Amniotic stem cell (primary cell): ENCODE measurements around the gene VSIG10L.

Source experiments
- DNase-seq: peaks from one replicate; lab custom pipeline; 2025; lab: John Stamatoyannopoulos, UW

The VSIG10L gene

DNA sequence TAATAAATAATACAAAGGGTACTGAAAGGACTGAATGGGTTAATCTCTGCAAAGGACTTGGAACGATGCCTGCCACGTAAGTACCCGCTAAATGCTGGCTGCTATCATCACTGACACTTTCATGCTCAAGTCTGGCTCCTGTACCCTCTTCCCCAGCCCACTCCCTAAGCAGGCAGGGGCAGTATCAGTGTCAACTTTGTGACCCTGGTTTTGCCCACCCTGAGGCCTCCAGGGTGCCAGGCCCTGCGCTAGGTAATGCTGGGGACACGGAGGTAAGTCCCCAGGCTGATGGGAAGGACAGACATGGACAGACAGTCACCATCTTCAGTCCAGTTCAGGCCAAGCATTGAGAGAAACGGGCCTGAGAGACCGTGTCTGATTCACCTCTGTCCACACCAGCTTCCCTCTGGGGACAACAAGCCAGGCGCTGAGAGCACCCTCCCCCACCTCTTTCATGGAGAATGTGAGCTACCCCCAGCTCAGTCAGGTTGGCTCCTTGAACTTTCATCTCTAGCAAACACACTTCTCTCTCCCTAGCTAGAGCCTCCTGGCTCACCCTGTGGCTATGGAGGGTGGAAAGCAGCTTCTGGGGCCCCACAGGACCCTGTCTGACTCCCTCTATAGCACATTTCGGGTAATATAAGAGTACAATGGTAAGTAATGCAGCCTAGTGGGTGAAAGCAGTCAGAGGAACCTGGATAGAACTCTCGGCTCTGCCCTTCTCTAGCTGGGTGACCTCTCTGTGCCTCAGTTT lies 23.4 kb upstream of the VSIG10L start:
- DNase-seq = no peak

DNA sequence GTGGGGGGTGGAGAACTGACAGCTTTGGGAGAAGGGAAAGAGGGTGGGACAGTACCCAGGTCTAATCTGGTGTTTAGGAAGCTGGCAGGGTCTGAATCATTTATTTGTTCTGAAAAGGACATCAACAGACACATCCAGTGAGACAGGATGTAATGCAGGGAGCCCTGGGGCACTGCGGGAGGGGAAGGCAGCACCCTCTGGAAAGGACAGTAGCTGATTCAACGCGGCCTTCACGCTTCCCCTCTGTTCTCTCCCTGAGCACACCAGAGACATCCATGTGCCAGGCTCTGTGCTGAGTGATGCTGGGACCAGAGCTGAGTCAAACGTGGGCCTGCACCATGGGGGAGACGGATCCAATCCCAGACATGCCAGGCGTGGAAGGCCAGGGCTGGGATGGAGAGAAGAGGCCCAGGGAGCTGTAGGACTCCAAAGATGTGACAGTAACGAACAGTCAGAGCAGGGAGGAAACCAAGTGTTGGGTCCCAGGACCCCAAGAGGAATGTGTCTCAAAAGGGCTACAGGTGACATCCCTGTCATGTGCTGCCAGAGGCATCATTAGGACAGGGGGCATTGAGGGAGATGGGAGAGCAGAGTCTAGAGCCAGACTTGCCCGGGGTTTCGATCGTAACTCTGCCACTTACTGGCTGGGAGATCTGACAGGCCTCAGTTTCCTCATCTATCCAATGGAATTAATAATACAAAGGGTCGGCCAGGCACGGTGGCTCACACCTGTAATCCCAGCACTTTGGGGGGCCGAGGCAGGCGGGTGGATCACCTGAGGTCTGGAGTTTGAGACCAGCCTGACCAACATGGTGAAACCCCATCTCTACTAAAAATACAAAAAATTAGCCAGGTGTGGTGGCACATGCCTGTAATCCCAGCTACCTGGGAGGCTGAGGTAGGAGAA lies 22.5 kb upstream of the VSIG10L start:
- DNase-seq = no peak

DNA sequence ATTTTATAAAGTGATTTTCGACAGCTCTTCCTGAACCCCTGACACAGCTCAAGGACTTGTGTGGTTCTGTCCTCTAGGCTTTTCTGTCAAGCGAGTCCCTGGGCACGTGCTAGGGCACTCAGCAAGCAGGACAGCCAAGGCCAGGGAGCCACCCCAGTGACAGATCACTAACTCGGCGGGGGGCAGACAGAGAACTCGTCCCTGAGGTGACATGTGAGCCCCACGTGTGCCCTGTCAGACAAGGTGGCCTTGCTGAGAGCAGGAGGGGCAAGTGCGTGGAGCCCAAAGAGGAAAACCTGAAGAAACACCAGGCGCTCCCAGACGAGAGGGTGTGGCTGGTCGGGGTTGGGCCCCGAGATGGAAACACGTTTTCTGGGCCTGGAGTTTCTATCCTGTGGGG lies 19.3 kb upstream of the VSIG10L start:
- no peak for DNase-seq

DNA sequence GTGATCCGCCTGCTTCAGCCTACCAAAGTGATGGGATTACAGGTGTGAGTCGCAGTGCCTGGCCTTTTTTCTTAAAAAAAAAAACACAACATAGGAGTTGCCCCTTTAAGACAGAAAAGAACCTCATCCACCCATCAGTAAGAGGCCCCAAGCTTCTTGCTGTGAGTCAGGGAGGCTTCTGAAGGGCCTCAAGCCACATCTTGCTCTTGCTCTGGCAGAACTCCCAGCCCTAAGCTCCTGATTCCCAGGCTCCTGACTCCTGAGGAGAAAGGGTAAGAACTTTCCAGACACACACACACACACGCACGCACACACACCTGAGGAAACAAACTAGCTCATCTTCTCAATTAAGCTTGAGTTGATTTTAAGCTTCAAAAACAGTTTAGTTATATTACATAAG lies 17.4 kb upstream of the VSIG10L start:
- DNase-seq = peak; percentile 20

DNA sequence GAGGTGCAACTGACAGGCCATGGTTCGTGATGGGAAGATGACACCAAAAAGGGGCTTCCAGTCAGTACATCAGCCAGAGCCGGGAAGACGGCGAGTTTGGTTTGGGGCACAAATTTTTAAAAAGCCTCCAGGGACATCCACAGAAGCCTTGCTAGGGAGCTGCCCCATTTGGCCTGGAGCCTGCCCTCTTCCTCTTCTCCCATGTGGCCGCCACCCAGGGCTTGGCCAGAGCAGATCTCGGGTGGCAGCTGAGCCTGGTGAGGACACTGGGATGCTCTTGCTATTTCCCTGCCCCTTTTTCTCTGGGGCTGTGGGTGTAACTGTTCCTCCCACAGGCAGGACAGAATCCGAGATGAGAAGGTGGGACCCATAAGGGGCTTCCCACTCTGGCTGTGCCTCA lies 16.0 kb upstream of the VSIG10L start:
- no peak for DNase-seq

DNA sequence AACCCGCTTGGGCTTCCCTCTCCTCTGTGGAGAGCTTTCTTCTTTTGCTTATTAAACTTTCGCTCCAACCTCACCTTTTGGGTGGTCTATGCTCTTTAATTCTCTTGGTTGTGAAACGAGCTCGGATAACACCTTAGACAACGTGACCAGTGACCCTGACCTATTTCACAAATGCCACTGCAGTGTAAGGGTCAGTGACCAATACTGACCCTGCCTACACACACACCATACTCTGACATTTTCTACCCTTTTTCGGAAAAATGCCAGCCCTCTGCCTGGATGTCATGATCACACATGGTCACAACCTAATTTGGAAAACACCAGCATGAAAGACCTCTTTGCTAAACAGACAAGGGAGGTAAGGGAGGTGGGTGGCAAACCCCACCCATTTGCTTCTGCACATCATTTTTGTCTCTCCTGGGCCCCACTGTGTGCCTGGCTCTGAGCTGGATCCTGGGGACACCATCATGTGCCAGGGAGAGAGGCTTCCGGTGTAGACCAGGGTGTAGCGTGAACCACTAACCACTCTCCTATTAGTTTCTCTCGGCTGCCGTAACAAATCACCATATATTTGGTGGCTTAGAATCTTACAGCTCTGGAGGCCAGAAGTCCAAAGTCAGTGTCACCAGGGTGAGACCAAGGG lies 14.3 kb upstream of the VSIG10L start:
- DNase-seq = no peak

DNA sequence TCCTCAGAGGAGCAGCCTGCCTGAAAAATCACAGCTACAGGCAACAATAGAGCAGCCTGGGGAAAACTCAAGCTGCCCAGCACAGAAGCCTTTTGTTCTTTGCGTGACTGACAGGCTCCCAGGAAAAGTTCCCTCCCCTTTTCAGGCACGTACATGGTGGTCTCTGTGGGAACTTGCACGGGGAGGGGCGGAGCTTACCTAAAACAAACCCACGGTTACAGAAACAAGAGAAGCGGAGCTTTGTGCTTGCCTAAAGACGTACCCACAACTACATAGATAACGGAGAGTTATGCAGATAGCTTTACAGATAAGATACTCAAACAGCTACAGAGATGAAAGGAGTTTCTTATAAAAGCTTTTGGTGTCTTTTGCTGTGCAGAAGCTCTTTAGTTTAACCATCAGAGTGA lies 12.8 kb upstream of the VSIG10L start:
- no peak for DNase-seq

DNA sequence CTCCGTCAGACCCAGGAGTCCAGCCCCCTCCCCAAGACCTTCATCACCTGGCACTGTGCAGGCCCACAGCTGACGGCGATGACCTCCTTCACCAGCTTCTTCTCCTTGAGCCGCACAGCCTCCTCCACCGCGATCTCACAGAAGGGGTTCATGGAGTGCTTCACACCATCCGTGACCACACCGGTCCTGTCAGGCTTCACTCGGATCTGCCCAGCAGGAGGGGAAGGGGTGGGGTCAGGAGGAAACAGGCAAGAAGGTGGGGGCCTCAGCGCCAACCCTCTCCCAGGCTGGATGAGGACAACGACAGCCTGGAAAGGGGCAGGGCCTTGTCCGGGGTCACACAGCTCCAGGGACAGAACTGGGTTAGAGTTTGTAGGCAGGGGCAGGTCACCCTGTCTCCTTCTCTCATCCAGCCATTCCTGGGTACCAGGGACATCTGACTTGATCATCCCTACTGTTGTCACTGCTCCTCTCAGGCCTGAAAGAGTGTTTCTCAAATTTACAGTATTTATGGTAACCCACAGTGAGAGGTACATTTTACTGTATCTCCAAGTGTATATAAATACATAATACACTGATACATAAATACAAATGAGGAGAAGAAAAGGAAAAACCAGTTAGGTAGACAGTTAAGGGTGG lies 12.3 kb upstream of the VSIG10L start:
- no peak for DNase-seq

DNA sequence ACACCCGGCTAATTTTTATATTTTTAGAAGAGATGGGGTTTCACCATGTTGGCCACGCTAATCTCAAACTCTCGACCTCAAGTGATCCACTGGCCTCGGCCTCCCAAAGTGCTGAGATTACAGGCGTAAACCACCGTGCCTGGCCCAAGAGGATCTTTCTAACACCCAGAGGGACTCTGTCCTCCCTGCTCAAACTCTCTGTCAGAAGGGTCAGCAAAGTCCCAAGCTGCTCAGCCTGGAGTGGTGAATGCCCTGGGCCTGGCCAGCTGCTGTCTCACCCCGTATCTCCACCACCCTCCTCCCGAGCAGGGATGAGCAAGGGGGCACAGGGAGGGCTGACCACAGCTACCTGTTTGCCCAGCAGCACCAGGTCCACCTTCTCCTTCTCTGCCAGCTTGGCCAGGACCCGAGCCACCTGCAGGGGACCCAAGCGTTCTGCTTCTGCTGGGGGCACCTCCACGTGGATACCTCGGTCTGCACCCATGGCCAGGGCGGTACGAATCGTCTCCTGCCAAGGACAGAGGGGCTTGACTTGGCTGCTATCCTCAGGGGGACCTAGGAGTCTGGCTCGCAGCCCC lies 10.9 kb upstream of the VSIG10L start:
- no peak for DNase-seq

DNA sequence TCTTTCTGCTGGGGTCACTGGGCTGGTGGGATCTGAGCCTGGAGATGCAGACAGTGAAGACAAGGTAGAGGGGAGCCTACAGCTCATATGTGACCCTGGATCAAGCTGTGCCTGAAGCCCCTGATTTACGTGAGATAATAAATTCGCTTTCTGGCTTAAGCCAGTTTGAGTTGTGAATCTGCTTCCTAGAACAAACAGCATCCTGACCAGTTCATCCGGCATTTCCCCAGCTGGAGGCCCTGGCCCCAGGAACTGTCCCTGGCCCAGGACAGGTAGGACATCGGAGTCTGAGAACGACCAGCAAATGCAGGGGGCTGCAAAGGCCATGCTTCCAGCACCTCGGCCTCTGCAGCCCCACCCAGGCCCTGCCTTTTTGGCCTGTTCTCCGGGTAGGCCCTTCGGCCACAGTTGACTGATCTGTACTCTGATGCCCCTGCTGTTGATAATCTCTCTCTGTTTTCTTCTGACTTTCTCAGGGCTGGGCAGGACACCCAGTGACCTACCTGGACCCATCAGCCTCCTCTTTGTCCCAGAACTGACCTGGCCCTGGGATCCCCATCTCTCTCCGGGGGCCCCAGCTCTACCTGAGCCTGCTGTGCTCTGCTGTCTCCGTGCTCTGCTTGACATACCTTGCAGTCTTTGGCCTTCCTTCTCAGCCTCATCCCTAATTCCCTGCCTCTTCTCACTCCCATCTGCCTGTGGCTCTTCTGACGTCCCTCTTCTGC lies 9.5 kb upstream of the VSIG10L start:
- DNase-seq = no peak

DNA sequence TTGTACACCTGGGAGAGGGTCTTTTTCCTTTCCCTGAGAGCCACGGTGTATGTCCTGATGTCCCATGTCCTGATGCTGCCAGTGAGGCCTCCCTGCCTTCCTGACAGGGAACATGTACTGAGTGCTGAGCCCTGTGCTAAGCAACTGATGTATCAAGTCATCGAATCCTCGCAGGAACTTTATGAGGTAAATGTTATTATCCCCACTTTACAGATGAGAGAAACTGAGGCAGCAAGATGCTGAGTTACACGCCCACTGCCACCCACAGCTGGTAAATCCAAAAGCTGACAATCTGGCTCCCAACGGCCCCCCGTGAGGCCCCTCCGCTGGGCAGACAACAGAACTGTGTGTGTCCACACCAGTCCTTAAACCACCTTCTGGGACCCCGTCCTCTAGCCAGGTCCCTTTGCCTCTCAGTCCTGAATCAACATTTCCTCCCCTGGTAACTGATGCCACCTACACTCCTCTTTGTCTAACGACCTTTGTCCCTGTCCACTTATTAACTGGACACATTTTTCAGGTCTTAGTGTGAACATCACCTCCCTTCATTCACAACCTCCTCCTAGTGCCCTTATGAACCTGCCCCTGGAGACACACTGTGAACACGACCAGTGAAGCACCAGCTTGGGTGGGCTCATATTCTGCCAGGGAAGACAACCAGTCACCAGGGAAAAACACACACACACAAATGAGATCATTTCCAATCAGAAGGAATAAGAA lies 5.4 kb upstream of the VSIG10L start:
- DNase-seq = no peak

DNA sequence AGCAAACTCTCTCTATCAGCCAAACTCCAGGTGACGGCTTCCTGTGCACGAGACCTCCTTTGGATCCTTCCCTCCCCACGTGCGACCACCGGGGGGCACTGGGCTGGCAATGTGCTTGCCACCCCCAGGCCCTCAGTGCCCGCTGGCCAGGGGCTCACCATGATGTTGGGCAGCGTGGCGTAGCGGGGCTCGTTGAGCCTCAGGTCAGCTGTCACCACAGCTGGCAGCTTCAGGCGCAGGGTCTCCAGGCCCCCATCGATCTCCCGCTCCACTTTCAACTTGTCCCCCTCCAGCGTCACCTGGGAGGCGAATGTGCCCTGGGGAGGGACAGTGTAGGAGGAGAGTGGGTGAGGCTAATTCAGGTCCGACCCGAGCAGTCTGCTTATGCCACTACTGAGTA lies 4.8 kb upstream of the VSIG10L start:
- no peak for DNase-seq

DNA sequence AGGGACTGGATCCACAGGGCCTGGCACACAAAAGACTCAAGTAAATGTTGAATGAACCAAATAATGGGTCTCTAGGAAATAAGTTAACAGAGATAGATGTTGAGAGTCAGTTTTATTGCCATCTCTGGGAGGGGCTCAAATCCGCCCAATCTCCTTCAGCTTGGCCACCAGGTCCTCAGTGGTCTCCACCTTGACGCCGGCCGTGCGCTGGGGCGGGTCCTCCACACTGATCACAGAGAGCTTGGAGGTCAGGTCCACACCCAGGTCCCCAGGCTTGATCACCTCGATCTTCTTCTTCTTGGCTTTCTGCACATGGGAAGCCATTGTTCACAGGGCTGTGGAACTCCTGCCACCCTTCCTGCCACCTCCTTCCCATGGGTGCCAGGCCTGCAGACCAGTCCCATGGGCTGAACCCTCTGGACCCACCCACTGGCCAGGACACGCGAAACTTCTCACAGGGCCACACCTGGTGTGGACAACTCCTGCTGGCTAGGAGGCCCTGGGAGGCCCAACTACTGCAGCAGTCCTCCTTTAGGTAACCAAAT lies 3.2 kb upstream of the VSIG10L start:
- DNase-seq = no peak

DNA sequence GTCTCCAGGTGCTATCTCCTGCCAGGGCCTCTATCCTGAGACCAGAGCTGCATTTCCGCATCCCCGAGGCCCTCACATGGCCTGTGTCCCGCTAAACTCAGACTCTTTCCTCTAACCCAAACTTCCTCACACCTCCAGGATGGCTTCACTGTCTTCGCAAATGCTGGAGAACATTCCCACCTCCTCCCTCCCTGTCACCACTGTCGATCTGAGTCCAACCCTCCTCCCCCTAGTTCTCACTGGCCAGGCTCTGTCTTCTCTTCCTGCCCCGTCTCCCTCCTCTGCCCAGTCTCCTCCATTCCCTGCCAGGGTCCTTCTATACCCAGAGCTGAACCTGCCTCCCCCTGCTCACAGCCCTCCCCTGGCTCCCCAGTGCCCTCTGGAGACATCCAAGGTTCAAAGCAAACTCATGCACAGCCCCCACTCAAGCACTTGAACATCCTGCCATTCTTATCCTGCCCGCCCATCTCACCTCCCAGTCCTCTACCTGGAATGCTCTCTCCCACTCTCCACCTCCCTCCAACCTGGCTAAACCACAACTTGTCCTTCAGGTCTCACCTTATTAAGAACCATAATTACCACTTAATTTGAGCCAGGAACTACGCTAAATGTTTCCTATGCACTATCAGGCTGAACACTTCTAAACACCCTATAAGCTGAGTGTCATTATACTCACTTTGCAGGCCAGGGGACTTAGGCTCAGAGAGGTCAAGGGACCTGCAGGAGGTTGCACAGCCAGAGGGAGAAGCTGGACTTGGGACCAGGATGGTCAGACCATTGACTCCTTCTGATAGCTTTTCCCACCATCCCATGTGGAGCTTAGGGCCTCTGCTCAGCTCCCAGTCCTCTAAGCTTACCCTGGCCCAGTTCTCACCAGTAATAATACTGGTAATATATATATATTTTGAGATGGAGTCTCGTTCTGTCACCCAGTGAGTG lies 961 bp upstream of the VSIG10L start:
- DNase-seq = no peak

DNA sequence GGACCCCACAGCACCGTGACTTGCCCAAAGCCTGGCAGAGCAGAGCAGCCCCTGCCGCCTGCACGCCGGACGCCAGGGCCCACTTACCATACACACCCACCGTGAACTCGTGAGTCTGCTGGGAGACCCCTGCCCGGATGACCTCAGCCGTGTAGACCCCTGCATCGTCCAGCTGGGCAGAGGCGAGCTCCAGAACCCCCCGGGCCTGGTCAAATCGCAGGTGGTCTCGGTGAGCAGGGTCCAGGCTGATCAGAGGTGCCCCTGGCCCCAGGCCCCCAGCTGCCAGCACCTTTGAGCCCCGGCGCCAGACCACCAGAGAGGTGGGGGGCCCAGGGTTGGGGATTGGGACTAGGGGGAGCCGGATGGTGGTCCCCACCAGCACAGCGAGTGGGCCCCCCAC lies 873 bp downstream of the VSIG10L start:
- DNase-seq = no peak

DNA sequence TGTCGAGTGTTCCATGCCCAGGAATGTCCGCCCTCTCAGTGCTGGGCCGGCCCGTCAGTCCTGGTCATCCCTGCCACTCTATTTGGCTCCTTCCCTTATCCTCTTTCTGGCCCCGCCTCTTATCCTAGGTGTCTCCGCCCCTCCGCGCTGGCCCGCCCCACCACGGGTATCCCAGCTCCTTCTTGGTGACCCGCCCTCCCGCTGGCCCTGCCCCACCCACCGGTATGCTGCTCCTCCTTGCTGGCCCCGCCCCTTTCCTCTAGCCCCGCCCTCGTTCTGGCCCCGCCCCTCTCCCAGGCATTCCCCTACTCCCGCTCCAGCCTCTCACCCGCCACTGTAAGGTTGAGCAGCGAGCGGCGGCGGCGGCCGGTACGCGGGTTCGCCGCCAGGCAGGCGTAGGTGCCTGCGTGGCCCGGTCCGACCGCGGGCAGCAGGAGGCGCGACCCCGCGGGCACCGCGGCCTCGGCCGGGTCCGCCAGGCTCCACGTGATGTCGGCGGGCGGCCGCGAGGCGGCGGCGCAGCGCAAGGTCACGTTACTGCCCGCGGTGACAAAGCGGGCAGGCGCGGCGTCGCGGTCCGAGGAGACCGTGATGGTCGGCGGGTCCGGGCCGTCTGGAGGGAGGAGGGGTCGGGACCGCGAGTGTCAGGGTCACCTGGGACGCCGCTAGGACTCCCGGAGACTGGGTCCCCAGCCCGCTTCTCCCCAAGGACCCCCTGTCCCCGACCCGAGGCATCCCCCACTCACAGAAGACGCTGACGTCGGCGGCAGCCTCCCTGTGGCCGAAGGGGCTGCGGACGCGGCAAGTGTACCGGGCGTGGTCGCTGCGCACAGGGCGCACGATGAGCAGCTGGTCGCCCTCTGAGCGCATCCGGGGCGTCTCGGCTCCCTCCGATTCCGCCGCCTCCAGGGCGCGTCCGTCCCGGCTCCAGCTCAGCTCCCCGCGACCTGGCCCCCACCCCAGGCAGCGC lies 2.0 kb downstream of the VSIG10L start:
- DNase-seq = peak; percentile 95

DNA sequence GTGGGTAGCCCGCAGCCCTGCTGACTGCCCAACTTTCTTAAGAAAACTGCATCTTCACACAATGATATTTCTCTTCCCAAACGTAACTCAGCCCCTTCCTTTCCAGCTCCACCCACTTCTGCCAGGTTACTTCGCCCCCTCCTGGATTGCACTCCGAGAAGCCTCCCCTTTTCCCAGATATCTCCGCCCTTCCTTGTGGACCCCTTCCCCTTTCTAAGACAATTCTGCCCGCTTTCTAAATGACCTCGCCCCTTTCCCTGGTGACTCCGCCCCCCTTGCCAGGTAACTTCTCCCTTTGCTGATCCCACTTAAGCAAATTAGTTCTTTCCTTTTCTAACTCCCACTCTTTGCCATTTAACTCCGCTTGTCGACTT lies 2.6 kb downstream of the VSIG10L start:
- DNase-seq = no peak
